ENCODE data around the gene POMT2.
A peak's percentile ranks its signal among the peaks of the same experiment; 100 is the strongest.
"Not testable (repeated sequence)": the region's sequence is repeated elsewhere in the genome, so short reads cannot be mapped to it uniquely, and the experiment has no call there.

The POMT2 gene

DNA sequence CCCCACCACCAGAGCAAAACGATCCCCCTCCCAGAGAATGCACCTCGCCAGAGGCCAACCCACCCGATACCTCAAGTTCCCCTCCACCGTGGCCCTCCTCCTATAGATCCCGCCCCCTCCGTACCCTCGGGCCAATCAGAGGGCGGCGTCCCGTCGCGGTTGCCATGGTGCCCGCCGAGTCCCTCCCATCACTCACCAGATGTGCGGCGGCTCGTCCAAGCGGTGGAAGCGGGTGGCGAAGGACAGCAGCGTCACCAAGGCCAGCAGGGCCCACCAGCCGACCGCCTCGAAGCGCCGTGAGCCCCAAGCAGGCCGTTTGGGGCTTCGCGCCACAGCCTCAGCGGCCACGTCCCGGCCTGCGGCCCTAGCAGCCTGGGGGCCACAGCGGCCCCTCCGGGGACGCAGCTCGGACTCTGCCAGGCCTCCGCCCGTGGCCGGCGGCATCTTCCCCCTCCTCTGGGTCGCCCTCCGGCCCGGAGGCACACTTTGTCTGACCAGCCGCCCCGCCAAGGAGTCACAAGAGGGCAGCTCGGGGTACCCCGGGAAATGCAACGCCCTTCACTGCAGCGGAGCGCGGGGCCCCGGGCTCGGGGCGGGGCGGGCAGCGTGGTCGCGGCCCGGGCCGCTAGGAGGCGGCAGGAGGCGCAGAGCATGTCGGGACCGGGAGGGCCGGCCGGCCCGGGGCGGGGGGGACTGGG, at the start of gene POMT2:
Gene POMT2 (minus strand): TSS at position 646 of the 698 bp plus-strand sequence. CDS start 202 bp downstream, at position 444.
- DNase-seq (ENCODE audit: low spot score) = peak; percentile 85

- no peak for DNase-seq (ENCODE audit: low spot score)
Measured at GRCh38 chr14:77369285-77369684, 48.6 kb upstream of the POMT2 start.

DNA sequence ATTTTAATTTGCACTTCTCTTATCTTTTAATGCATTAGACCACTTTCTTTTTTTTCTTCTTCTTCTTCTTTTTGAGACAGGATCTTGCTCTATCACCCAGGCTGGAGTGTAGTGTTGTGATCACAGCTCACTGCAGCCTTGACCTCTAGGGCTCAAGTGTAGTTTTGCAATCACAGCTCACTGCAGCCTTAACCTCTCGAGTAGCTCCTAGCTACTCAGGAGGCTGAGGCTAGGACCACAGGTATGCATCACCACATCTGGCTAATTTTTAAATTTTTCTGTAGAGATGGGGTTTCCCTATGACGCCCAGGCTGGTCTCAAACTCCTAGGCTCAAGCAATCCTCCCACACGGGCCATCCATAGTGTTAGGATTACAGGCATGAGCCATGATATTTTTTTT, 43.5 kb upstream of the POMT2 start:
- no peak for DNase-seq (ENCODE audit: low spot score)

- DNase-seq (ENCODE audit: low spot score) = no peak
Measured at GRCh38 chr14:77359626-77360025, 38.9 kb upstream of the POMT2 start.

DNA sequence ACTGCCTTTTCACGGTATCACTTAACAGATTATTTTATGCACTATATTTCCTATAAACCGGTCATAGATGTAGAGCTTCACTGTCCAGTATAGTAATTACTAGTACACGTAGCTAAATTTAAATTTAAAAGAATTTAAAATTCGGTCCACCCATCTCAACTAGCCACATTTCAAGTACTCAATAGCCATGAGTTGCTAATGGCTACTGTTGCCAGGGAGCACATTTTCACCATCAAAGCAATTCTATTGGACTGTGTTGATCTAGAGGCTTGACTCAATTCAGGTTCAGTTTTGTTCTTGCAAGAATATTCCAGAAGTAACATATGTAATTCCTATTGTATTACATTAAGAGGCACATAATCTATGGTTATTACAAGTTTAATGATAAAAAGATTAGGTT, 36.2 kb upstream of the POMT2 start:
- DNase-seq (ENCODE audit: low spot score) = no peak

DNA sequence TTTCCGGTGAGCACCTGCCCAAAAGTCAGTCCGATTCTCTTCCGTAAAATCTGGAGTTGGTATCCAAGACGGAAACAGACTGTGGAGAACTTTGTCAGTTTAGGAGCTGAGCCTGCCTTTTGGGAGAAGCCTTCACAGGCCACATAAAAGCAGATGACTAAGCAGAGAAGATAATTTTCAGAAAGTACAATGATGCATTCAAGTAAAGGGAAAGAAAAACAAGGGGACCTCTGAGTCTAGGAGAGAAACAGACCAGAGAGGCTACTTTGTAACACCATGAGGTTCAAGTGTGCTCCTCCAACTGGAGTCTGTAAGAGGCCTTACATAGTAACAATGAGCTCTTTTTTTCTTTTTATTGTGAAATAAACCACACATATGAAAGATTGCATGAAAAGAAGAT, 35.1 kb upstream of the POMT2 start:
- DNase-seq (ENCODE audit: low spot score) = no peak

DNA sequence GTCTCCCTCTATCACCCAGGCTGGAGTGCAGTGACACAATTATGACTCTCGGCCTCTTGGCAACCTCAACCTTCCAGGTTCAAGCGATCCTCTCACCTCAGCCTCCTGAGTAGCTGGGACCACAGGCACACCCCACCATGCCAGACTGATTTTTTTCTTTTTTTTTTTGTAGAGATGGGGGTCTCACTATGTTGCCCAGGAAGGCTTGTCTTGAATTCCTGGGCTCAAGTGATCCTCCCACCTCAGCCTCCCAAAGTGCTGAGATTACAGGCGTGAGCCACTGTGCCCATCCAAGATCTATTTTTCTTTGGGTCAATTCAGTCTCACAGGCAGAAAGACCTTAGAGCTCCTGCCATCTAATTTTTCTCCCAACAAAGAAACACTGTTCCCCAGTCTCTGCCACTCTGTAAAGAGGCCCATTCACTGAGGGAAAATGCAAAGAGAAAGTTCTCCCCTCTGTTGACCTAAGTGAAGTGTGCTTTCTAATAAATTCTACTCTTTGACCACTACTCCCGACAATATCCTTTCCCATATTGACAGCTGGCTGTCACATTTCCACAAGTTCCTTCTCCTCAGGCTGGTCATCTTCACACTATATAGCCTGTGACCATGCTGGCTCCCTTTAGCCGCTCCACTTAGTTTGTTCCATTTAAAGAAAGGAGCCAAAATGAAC, 32.9 kb upstream of the POMT2 start:
- peak; percentile 32 for DNase-seq (ENCODE audit: low spot score)

DNA sequence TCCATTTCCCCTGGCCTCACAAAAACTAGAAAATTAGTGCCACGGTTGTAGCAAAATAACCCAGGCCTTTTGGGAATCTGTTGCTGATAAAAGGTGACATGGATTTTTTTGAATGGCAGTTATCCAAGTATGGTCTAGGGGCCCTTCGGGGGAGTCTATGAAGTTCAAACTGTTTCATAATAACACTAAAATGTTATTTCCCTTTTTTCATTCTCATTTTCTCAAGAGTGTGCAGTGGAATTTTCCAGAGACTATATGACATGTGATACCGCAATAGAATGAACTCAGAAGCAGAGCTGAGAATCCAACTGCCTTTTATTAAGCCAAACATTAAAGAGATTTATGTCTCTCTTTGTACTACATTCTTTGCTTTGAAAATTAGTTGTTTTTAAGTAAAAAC, 27.1 kb upstream of the POMT2 start:
- DNase-seq (ENCODE audit: low spot score) = no peak

DNA sequence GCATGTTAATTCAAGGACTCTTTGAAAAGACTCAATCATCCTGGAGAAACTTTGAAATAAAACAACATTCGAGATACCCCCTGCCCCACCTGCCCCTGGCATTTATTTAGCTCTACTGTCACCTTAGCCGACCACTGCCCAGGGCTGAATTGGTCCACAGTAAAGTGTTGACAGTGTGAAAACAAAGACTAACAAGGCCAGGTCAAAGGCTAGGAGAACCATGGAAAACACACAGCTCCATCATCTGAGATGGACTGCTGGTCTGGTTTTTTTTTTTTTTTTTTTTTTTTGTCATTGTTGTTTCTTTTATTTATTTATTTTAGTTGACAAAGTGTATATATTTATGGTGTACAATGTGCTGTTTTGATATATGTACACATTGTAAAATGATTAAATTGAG, 25.8 kb upstream of the POMT2 start:
- DNase-seq (ENCODE audit: low spot score) = no peak

DNA sequence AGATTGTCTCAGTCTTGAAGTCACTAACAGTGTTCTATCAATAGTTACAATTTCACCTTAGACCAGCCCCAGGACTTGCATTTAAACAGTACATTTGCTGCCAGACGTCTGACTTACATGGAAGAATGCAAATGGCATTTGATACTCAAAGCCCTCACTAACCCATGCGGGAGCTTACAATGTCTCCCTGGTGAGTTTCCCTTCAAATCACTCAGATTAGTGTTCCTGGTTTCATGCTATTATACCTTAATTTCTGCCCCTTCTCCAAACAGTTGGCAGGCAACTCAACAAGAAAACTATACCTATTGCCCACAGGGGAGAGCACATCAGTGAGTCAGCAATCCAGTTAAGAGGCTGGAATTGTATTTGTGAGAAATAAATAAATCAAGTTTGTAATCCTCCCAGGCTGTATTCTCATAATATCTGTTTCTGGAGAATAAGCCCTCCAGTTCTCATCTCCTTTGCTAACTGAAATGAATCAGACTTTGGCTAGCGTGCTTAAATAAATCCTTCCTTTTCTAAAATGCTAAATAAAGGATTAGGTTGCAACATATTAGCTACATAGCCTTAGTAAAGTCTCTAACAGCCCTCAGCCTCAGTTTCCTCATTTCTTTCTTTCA, 23.8 kb upstream of the POMT2 start:
- DNase-seq (ENCODE audit: low spot score) = no peak

DNA sequence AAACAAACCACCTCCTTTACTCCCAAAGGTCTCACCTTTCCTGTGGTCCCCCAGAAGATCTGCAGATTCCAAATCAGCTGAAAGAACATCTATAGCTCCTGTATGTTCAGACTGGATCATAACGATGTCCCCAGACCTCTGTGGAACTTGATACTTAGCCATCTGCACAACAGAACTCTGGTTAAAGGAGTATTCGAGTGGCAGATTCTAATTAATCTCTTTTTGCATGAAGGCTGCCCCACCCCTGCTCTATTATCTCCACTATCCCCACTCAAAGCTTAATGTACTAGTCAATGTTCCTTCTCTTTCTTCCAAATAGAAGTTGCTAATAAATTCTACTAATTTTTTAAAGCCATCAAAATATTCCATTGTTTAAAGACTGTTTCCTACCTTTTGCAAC, 23.0 kb upstream of the POMT2 start:
- DNase-seq (ENCODE audit: low spot score) = no peak

GRCh38 chr14:77342726-77343397, 22.2 kb upstream of the POMT2 start:
- no peak for DNase-seq (ENCODE audit: low spot score)

DNA sequence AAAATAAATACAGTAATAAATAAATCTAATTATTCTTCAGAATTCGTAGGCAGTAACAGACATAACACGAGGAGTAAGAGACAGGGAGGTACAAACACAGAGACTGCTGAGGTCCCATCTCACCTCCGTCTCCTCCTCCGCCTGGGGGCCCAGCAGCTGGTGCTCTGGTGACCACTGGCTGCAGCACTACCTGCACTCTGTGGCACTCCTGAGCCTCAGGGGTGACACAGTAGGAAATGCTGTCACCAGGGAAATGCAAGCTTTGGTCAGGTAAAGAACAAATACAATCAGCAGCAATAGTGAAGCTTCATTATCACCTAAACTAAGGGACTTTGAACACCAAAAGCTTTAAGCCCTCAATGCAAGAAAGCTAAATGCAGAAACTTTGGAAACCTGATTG, 19.7 kb upstream of the POMT2 start:
- DNase-seq (ENCODE audit: low spot score) = no peak

- no peak for DNase-seq (ENCODE audit: low spot score)
Measured at GRCh38 chr14:77339407-77339806, 18.7 kb upstream of the POMT2 start.

- no peak for DNase-seq (ENCODE audit: low spot score)
Measured at GRCh38 chr14:77338302-77338701, 17.6 kb upstream of the POMT2 start.

DNA sequence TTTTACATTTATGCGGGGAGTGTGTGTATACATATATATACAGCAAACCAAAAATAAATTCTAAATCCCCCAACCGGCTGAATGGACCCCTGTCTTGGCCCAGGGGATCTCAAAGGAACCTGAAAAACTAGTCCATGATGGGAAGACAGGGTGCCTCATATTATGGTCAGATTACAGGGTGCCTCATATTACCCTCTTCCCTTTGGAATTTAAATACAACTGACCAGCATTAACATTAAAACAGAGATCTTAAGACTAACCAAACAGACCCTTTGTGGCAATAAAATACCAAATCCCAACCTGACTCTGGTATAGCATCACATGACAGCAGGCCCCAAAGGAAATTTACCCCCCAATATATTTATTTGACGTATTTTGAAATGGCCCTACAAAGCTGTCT, 17.2 kb upstream of the POMT2 start:
- no peak for DNase-seq (ENCODE audit: low spot score)

DNA sequence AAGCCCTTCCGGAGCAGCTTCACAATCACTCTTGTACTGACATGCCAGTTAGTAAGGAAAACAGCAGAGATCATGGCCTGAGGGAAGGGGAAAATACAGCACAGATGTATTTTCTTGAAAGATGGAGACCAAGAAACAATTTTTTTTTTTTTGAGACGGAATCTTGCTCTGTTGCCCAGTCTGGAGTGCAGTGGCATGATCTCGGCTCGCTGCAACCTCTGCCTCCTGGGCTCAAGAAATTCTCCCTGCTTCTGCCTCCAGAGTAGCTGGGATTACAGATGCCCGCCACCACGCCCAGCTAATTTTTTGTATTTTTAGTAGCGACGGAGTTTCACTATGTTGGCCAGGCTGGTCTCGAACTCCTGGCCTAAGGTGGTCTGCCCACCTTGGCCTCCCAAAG, 16.6 kb upstream of the POMT2 start:
- DNase-seq (ENCODE audit: low spot score) = not testable (repeated sequence)

DNA sequence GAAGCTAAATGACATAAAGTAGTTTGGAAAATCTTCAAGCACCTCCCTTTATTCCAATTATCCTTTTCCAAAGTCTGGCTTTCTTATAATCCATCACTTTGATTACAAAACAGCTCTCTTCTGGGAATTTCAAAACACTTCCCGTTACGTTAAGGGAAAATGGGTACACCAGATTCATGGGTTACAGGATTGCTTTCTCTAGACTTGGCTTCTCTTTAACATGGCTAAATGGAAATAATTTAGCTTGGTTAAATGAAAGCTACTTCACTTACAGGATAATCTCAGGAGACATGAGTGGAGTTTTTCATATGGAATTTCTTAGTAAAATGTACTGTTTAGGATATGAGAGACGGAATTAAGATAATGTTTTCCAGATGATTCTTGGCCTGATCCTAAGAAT, 14.9 kb upstream of the POMT2 start:
- DNase-seq (ENCODE audit: low spot score) = no peak

DNA sequence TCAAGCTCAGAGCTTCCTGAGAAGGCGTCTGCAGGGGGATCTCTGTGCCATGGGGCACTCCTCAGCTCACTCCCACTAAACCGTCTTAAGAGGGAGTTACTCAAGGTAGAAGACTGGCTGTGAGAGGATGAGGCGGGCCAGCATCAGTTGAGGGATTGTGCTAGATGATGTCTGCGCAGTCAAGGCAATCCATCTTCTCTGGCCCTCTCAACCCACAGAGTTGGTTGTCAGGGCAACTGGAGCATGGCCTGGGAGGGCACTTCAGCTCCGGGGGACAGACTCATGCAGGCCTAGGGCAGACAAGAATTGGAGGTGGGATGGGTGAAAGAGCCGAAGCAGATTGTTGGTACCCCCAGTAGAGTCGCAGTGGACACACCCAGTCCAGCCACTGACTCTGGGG, 9.2 kb upstream of the POMT2 start:
- DNase-seq (ENCODE audit: low spot score) = no peak

GRCh38 chr14:77327111-77327510, 6.4 kb upstream of the POMT2 start:
- DNase-seq (ENCODE audit: low spot score) = no peak

DNA sequence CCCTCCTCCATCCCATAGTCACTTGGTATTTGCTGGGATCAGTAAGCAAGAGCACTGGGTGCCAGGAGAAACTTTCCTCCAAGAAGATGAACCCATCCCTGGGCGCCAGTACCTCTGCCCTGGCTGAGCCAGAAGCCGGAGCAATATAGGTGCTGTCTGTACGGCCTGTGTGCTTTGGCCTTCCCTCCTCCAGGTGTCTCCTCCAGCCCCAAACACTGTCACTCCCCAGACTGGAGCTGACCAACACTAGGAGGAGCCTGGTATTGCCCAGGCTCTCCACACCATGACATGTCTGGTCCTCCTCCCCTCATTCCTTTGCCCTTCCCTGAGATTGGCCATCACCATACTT, 5.0 kb upstream of the POMT2 start:
- no peak for DNase-seq (ENCODE audit: low spot score)

DNA sequence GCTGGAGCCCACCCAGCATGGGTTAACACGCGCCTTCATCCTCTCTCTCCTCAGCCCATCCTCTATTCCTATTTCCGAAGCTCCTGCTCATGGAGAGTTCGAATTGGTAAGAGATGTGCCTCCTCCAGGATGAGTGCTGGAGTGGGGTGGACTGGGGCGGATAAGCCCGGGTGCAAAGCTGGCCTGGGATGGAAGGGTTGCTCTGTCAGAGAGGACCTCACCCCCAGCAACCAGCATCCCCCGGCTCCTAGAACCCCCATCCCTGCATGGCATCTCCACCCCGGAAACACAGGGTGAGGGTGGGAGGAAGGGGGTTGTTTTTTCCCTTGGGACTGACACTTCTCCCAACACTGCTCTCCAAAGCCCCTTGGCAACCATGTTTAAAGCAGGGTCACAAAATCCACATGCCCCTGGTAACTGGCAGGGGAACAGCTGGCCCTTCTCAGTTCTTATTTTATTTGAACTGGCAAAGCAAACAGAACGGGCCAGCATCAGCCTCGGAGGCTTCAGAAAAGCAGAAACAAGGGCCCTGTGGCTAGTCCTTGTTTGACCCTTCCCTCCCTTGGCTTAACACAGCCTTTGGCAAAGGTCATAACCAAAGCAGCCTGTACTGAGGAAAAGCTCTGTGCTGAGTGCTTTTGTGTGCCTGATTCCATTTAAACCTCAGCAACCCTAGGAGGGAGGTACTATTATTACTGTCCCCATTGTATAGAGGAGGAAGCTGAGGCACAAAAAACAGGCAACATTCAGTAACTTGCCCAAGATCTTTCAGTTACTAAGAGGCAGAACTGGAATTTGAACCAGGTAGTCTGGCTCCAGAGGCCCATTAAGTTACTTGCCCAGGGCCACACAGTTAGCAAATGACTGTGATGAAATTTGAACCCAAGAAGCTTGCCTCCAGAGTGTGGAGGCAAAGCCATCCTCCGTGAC, 4.4 kb upstream of the POMT2 start:
- DNase-seq (ENCODE audit: low spot score) = no peak
